GM21447 (cell line): ENCODE results near the gene ASB7.
"Not testable (repeated sequence)": the region's sequence is repeated elsewhere in the genome, so short reads cannot be mapped to it uniquely, and the experiment has no call there.

Experiments
- ATAC-seq: cut with Tn5 transposase; IDR thresholded peaks from one replicate; pipeline ENCODE4 v1.9.1; 2021; ENCODE audit not compliant: unreplicated experiment

The ASB7 gene

GRCh38 chr15:100602064-100602822, at the start of gene ASB7, which contains the start of gene LINS1:
Gene ASB7, plus strand, starts transcription at chr15:100602589. Its CDS starts 9,628 bp downstream, at chr15:100612217.
Gene LINS1, minus strand, starts transcription at chr15:100602184. Its CDS starts 21,342 bp downstream, at chr15:100580842.
- ATAC-seq, result peak; percentile 84

- no peak for ATAC-seq
Observed at GRCh38 chr15:100553468-100553867, 48.9 kb upstream of the ASB7 start.

DNA sequence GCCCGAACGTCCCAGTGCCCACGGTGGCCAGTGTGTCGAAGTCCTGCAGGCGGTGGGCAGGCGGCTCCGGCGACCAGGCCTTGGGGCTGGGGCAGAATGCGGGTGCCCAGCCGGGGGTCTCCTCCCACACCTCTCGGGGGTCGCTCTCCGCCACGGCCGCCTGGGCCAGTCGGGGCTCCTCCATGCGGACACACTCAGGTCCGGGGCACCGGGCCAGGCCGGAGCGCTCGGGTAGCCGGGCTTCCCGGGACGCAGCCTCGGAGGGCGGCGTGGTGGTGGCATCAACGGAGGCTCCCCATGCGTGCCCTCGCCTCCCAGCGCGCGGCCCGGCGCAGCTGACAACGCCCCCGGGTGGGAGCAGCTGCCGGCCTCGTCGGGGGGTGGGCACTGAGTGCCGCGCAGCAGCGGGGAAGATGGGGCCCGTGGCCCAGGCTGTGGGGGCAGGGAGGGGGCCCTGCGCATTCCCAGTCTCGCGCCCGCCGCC, 43.6 kb upstream of the ASB7 start:
- no peak for ATAC-seq

- no peak for ATAC-seq
Observed at GRCh38 chr15:100559330-100559729, 43.1 kb upstream of the ASB7 start.

- ATAC-seq, result no peak
Observed at GRCh38 chr15:100560323-100560722, 42.1 kb upstream of the ASB7 start.

DNA sequence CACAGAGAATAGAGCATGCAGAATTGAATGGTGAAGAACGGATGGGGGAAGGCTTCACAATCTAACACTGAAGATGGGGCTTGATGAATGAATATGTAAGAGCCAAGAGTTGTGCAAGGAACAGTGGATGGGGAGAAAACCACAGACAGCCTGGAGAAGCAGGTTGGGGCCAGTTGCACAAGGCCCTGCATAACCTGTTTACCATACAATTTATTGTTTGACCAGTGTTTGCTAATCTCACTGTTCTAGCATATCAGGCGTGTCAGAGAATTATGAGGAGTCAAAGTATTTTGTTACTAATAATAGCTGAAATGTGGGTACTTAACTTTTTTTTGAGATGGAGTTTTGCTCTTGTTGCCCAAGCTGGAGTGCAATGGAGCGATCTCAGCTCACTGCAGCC, 36.8 kb upstream of the ASB7 start:
- no peak for ATAC-seq

- ATAC-seq, result no peak
Observed at GRCh38 chr15:100566850-100567628, 35.4 kb upstream of the ASB7 start.

GRCh38 chr15:100569391-100569790, 33.0 kb upstream of the ASB7 start:
- ATAC-seq, result no peak

DNA sequence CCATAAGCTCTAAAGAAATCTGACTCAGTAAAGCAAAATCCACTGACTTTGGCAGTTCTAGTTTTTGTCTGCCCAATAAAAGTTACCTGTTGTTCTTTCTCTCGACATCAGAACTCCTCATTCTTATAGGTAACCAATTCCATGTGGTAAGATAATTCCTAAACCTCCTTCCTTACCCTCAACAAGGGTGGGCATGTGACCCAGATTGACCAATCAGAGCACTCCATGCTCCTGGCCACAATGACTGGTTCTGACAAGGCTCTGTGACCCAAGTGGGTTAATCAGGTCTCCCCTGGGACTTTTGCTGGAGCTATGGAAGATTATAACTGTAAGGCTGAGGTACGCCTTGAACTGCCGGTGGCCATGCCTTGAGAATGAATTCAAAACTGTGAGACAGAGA, 32.1 kb upstream of the ASB7 start:
- ATAC-seq, result peak; percentile 17

DNA sequence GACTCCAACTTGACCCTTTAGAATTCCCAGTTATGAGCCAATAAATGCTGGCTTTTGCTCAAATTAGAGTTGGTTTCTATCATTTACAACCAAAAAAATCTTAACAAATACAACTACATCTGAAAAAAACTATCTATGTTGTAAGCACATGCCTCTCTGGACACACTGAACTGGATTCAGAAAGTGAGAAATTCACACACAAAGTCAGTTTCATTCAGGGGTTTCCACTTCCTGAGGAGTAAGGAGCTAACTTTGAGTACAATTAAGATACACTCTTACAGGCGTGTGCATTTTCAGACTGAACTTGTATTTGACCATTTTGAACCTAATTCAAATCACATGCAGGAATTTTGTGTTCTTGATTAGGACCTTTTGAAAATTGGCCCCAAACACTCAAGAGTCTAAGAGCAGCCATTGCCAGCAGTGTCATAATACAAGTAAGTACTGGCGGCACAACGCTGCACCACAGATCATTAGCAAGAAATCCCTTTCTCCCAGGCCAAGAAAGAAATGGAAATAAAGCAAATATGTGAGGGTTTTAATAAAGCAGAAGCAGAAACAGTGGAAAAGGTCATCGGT, 31.6 kb upstream of the ASB7 start:
- ATAC-seq, result peak; percentile 95

DNA sequence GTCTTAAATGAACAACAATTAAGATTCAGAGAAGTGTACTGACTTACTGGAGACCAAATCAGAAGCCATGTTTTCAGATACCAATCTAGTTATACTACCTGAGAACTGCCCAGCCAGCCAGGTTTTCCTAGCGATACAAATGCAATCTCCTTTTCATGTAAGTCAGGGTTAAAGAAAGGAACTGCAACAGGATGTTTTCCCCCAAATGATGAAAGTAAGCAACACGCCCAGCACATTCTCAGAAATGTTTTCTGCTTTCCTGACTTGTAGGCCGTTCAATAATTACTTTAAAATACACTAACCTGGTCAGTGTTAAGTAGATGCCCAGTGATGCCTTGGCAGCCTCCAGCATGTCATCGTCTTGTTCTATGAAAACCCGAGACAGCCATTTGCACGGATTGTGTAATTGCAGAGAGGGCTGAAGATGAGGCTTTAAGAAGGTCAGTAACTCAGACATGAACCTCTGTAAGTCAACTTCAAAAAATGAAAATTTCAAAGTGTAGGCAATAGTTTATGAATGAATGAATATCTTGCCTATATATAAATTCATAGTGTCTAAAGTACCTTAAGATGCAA, 30.7 kb upstream of the ASB7 start:
- ATAC-seq, result no peak

GRCh38 chr15:100572362-100572983, 29.9 kb upstream of the ASB7 start:
- no peak for ATAC-seq

DNA sequence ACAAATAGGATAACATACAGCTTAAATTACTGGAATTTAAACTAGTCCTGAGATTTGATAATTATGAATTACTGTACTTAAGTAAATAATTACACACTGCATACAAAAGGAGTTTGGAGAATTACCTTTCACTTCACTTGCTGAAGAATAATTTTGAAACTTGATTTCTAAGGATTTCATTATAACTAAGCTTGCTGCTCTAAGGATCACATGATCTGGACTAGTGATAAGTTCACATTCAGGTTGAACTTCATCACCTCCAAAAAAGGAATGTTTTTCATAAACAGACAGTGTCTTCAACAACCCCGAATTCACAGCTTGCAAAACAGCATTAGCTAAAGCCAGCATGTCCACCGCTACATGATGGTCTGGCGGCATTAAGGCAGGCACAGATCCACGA, 28.9 kb upstream of the ASB7 start:
- no peak for ATAC-seq

- no peak for ATAC-seq
Observed at GRCh38 chr15:100580414-100580813, 22.0 kb upstream of the ASB7 start.

GRCh38 chr15:100588638-100589242, 13.6 kb upstream of the ASB7 start:
- ATAC-seq, result no peak

DNA sequence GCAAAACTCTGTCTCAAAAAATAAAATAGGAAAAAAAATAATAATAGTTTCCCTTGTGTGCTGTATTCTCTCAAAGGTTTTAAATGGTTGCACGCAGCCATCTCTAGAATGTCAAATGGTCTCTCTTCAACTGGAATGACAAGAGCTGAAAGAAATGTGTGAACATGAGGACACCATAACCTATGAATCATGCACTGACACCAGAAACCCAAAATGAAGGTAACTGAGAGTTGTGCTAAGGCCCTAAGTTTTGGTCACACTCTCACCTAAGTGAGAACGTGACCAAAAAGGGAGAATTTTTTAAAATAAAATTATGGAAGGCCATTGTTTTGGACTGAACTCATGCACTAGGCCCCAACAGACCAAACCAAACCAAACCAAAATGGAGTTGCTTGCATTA, 11.2 kb upstream of the ASB7 start:
- not testable (repeated sequence) for ATAC-seq

DNA sequence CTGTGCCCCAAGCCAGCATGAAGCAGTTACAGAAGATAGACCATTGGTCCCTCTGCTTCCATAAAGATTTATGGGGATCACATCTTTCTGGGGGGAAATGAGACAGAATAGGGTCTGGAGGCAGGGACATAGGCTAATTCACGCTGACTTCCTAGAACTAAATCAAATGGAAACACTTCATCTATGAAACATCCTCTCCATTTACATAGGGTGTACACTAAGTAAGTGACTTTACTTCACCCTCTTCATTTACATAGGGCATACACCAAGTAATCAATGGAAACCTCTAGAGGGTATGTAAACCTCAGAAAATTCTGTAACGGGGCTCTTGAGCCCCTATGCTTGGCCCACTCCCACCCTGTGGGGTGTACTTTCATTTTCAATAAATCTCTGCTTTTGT, 10.6 kb upstream of the ASB7 start:
- ATAC-seq, result no peak

DNA sequence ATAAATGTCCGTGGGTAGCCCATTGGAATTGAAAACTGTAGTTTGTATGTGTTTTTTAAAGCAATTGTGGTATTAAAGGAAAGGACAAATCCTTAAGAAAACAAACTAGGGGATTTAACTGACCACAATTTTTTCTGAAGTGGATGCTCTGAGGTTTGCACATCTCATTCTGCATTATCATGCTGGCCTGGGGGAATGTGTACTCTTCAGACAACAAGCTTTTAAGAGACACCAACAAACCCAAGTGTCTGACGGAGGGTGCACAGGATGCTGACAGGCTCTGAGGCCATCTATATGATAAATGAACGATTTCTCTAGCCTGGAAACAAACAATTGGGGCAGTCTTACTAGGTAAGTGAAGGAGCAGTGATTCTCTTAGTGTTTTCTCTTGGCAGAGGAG, 9.5 kb upstream of the ASB7 start:
- no peak for ATAC-seq

DNA sequence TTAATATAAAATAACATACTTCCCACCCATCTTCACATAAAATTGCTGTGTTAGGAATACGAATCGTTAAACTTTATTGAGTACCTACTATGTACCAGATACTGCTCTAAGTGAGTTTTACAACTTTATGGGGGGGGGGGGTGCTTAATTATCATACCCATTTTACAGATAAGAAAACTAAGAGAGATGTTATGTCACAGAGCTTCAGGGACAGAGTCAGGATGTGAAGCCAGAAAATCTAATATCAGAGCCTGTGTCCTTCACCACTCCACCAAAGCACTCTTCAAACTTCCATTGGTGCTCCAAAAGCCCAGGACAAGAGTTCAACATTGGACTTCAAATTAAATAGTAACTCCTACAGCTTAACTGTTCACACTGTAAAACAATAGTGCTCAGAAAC, 9.0 kb upstream of the ASB7 start:
- ATAC-seq, result no peak

- ATAC-seq, result no peak
Observed at GRCh38 chr15:100595964-100596363, 6.4 kb upstream of the ASB7 start.

DNA sequence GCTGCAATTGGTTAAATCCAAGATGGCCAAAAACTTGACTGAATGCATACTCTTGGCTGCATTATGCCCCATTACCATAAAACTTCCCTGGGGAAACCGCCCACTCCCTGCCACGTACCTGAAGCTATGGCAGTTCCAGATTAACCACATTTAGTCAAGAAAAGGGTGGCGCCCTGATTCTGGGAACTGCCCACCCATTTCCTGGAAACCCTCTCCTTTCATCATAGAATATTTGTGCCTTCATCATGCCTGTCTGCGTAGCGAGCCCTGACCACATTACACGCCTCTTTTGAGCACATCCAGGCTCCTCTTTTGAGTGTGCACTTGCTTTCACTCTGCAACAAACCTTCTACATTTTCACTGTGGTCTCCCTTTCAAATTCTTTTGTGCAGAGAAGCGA, 5.6 kb upstream of the ASB7 start:
- ATAC-seq, result peak; percentile 83
